ENCODE results near the gene NAPEPLD. TPM values are rescaled to one million over a fixed set of nuclear protein-coding genes. Genes with fewer than 3 reads are reported as not detected.
A peak's percentile ranks its signal among the peaks of the same experiment; 100 is the strongest.
"Not testable (repeated sequence)": the region's sequence is repeated elsewhere in the genome, so short reads cannot be mapped to it uniquely, and the experiment has no call there.

Gene NAPEPLD
- polyA plus RNA-seq (ENCODE audit: insufficient read depth in 1 of 5, insufficient read length in 5 of 5, low replicate concordance in 1 of 5), result 10 to 100 TPM; 22.5 to 40.9 (median 32.8) TPM
- long read RNA-seq, donor 1, full-length matches to known transcripts, result 6 of 6 reads
- long read RNA-seq, donor 1, partial matches to known transcripts, result 0 of 6 reads
- long read RNA-seq, donor 1, other reads (novel, unspliced or antisense), result 0 of 6 reads
- long read RNA-seq, donor 2, partial matches to known transcripts, result 0 of 1 reads
- long read RNA-seq, donor 2, other reads (novel, unspliced or antisense), result 0 of 1 reads
- long read RNA-seq, donor 3, full-length matches to known transcripts, result 6 of 6 reads
- long read RNA-seq, donor 3, partial matches to known transcripts, result 0 of 6 reads
- long read RNA-seq, donor 3, other reads (novel, unspliced or antisense), result 0 of 6 reads
- long read RNA-seq, donor 4, full-length matches to known transcripts, result 2 of 2 reads
- long read RNA-seq, donor 4, partial matches to known transcripts, result 0 of 2 reads
- long read RNA-seq, donor 4, other reads (novel, unspliced or antisense), result 0 of 2 reads
- long read RNA-seq, donor 5, transcript NAPEPLD-209 (5 exons, 2,380 nt), result major isoform, 6 of 11 reads
- long read RNA-seq, donor 5, partial matches to known transcripts, result 5 of 11 reads
- long read RNA-seq, donor 5, other reads (novel, unspliced or antisense), result 0 of 11 reads
- long read RNA-seq, donor 6, full-length matches to known transcripts, result 11 of 11 reads
- long read RNA-seq, donor 6, partial matches to known transcripts, result 0 of 11 reads
- long read RNA-seq, donor 6, other reads (novel, unspliced or antisense), result 0 of 11 reads
- long read RNA-seq, donor 7, full-length matches to known transcripts, result 7 of 7 reads
- long read RNA-seq, donor 7, partial matches to known transcripts, result 0 of 7 reads
- long read RNA-seq, donor 7, other reads (novel, unspliced or antisense), result 0 of 7 reads
- long read RNA-seq, donor 8, partial matches to known transcripts, result 0 of 3 reads
- long read RNA-seq, donor 8, other reads (novel, unspliced or antisense), result 0 of 3 reads

GRCh38 chr7:103148994-103149807 lies at the start of gene NAPEPLD:
Gene NAPEPLD (minus strand): TSS chr7:103149099. CDS start chr7:103128776, 20,323 bp downstream.
- peak; percentile 92 to 95 for DNase-seq

GRCh38 chr7:103198079-103198478 lies 49.2 kb upstream of the NAPEPLD start:
- DNase-seq, result not testable (repeated sequence)

GRCh38 chr7:103195364-103195763 lies 46.5 kb upstream of the NAPEPLD start:
- DNase-seq, result not testable (repeated sequence)

- DNase-seq, result not testable (repeated sequence)
Observed at GRCh38 chr7:103172415-103173146, 23.7 kb upstream of the NAPEPLD start.

GRCh38 chr7:103171695-103172414 lies 23.0 kb upstream of the NAPEPLD start:
- not testable (repeated sequence) for DNase-seq

- not testable (repeated sequence) for DNase-seq
Observed at GRCh38 chr7:103166921-103167544, 18.1 kb upstream of the NAPEPLD start.

- DNase-seq, result not testable (repeated sequence)
Observed at GRCh38 chr7:103163087-103163825, 14.4 kb upstream of the NAPEPLD start.

- DNase-seq, result not testable (repeated sequence)
Observed at GRCh38 chr7:103162641-103163040, 13.7 kb upstream of the NAPEPLD start.

- DNase-seq, result not testable (repeated sequence)
Observed at GRCh38 chr7:103161998-103162616, 13.2 kb upstream of the NAPEPLD start.

GRCh38 chr7:103159072-103159471 lies 10.2 kb upstream of the NAPEPLD start:
- DNase-seq, result not testable (repeated sequence)

GRCh38 chr7:103155331-103156024 lies 6.6 kb upstream of the NAPEPLD start:
- DNase-seq, result not testable (repeated sequence)

- DNase-seq, result no peak
Observed at GRCh38 chr7:103154042-103154441, 5.1 kb upstream of the NAPEPLD start.

GRCh38 chr7:103152744-103153617 lies 4.1 kb upstream of the NAPEPLD start:
- DNase-seq, result not testable (repeated sequence)

- not testable (repeated sequence) for DNase-seq
Observed at GRCh38 chr7:103151993-103152676, 3.2 kb upstream of the NAPEPLD start.

- DNase-seq, result peak; percentile 33 to 48
Observed at GRCh38 chr7:103150192-103150591, 1.3 kb upstream of the NAPEPLD start.

- no peak for DNase-seq
Observed at GRCh38 chr7:103149808-103150180, 895 bp upstream of the NAPEPLD start.

All from right lung (tissue), 10 donors.